ENCODE results near the gene ZNF182. TPM values are rescaled to one million over a fixed set of nuclear protein-coding genes. Genes with fewer than 3 reads are reported as not detected.

The ZNF182 gene
- total RNA-seq = 1.9 and 2.0 TPM in 2 replicates

GRCh38 chrX:48003758-48004457, at the start of gene ZNF182:
Gene ZNF182 (minus strand): TSS chrX:48003989. CDS start chrX:48002609, 1,380 bp downstream.

GRCh38 chrX:48006688-48007087, 2.9 kb upstream of the ZNF182 start, which contains the start of gene SPACA5:
Gene SPACA5 (plus strand): TSS chrX:48006988. CDS start chrX:48007803, 815 bp downstream.

Other genes starting within 250 kb of the ZNF182 start
- gene ZNF81, start 167.1 kb downstream of the ZNF182 start, total RNA-seq = 2.7 and 3.9 TPM in 2 replicates
- gene SPACA5, start 3.0 kb upstream of the ZNF182 start, total RNA-seq = not detected in 2 replicates
- 0.45 and 1.3 TPM in 2 replicates for gene ZNF630, start 67.7 kb upstream of the ZNF182 start, total RNA-seq
- gene SPACA5B, start 126.6 kb upstream of the ZNF182 start, total RNA-seq = not detected in 2 replicates
- gene SSX5, start 192.8 kb upstream of the ZNF182 start, total RNA-seq = not detected in 2 replicates

Measured in bronchus fibroblast of lung (primary cell).